Nucleus accumbens (tissue), 56 donors: Measurements from ENCODE around the gene B3GLCT.
"Not testable (repeated sequence)": the region's sequence is repeated elsewhere in the genome, so short reads cannot be mapped to it uniquely, and the experiment has no call there.

Experiments used
- DNase-seq, 56 donors: peaks; one replicate each; lab custom pipeline; 2025; lab: John Stamatoyannopoulos, UW

Gene B3GLCT

GRCh38 chr13:31199849-31200636 is at the start of gene B3GLCT:
Gene B3GLCT (plus strand): TSS chr13:31199975. CDS start chr13:31200085, 110 bp downstream.
- DNase-seq = peak in 45 of 56 donors; percentile 13 to 83 (median 63)

- DNase-seq = no peak
Observed at GRCh38 chr13:31150315-31150985, 49.3 kb upstream of the B3GLCT start.

- DNase-seq = no peak
Observed at GRCh38 chr13:31151837-31152236, 47.9 kb upstream of the B3GLCT start.

GRCh38 chr13:31154939-31155338 is 44.8 kb upstream of the B3GLCT start:
- no peak for DNase-seq

GRCh38 chr13:31159306-31159705 is 40.5 kb upstream of the B3GLCT start:
- no peak for DNase-seq

GRCh38 chr13:31160857-31161556 is 38.8 kb upstream of the B3GLCT start:
- peak in 52 of 56 donors; percentile 20 to 80 (median 53) for DNase-seq

- DNase-seq = peak; percentile 82 to 100 (median 98)
Observed at GRCh38 chr13:31161557-31162150, 38.1 kb upstream of the B3GLCT start, which contains the start of gene HSPH1. Gene HSPH1 (minus strand): TSS chr13:31161904. CDS start chr13:31161582, 322 bp downstream.

GRCh38 chr13:31162151-31163008 is 37.4 kb upstream of the B3GLCT start:
- DNase-seq = peak; percentile 87 to 100 (median 98)

GRCh38 chr13:31166591-31166990 is 33.2 kb upstream of the B3GLCT start:
- no peak for DNase-seq

- no peak for DNase-seq
Observed at GRCh38 chr13:31167490-31167889, 32.3 kb upstream of the B3GLCT start.

- no peak for DNase-seq
Observed at GRCh38 chr13:31168166-31168565, 31.6 kb upstream of the B3GLCT start.

- DNase-seq = no peak
Observed at GRCh38 chr13:31168736-31169135, 31.0 kb upstream of the B3GLCT start.

GRCh38 chr13:31172001-31172400 is 27.8 kb upstream of the B3GLCT start:
- no peak for DNase-seq

GRCh38 chr13:31172535-31172934 is 27.2 kb upstream of the B3GLCT start:
- no peak for DNase-seq

- peak in 5 of 56 donors; percentile 6 to 24 (median 11) for DNase-seq
Observed at GRCh38 chr13:31174018-31174417, 25.8 kb upstream of the B3GLCT start.

- DNase-seq = no peak
Observed at GRCh38 chr13:31175847-31176532, 23.8 kb upstream of the B3GLCT start.

GRCh38 chr13:31177813-31178495 is 21.8 kb upstream of the B3GLCT start:
- DNase-seq = not testable (repeated sequence)

GRCh38 chr13:31179241-31179640 is 20.5 kb upstream of the B3GLCT start:
- DNase-seq = no peak
